Measurements from ENCODE around the gene CATSPERZ. TPM values are rescaled to one million over a fixed set of nuclear protein-coding genes. Genes with fewer than 3 reads are reported as not detected.
A peak's percentile ranks its signal among the peaks of the same experiment; 100 is the strongest.

Gene CATSPERZ
- total and polyA plus RNA-seq, 9 of the 15 experiments (the other 6 are each of a cell fraction or from before 2014, with no cell fraction given), result 0.86 to 8.5 (median 3.5) TPM

GRCh38 chr11:64276653-64277431 is 23.3 kb upstream of the CATSPERZ start:
- no peak for DNase-seq (ENCODE audit: extremely low read depth in 1 of 4, low spot score in 3 of 4)
- intact Hi-C loops (cut with micrococcal nuclease) (no loop called here), in situ Hi-C loops (cut with MboI) (no loop called here)
- no peak overlapping the region for H3K4me2 ChIP-seq (ENCODE audit: insufficient read depth, low read length)
- WGBS (ENCODE audit: insufficient coverage, low coverage, missing lambda C conversion rate), result 86% methylated on average over 17 of the region's 17 CpGs
- BruUV-seq (replicated peaks), result no TSS peak
- no peaks in the 10 kb centered on the region for H3K27me3 ChIP-seq (ENCODE audit: control insufficient read depth in 2 of 2, insufficient read depth in 2 of 2, low read length in 2 of 2)
- H3K27ac ChIP-seq (ENCODE audit: extremely low read depth, low read depth, low read length), result no peak overlapping the region
- H3K9me1 ChIP-seq (ENCODE audit: control insufficient read depth, insufficient read depth, low read length), result no peaks in the 10 kb centered on the region
- peaks cover 31% of the 10 kb centered on the region; the same call in 2 of the 3 replicates for H3K36me3 ChIP-seq (ENCODE audit: control insufficient read depth, insufficient read depth, low read length)
- peaks cover 27% of the 10 kb centered on the region for H3K79me2 ChIP-seq (ENCODE audit: control insufficient read depth, insufficient read depth, low read length)
- ATAC-seq, result no peak
- no peak overlapping the region for H3K4me3 ChIP-seq
- no peaks in the 10 kb centered on the region for H3K9me3 ChIP-seq (replicated peaks; ENCODE audit: control insufficient read depth, insufficient read depth, low read depth, low read length)
- no peak overlapping the region for H2AFZ ChIP-seq (ENCODE audit: low read depth, low read length)
- ChIA-PET CTCF (ENCODE audit: low intra/inter-chr PET ratio) (interaction anchor here (0.5 kb wide), 1 partner anchor 78 kb away, joined by 3 read pairs; no protein-coding TSS in a partner anchor), POLR2A (interaction anchor here (0.6 to 1.0 kb wide), 3 partner anchors 9 to 600 kb away, joined by 3 read pairs; no protein-coding TSS in a partner anchor)
- H3K9ac ChIP-seq (ENCODE audit: insufficient read depth in 1 of 2, low read depth in 2 of 2, low read length in 2 of 2), result peak overlapping the region in 1 of 2 experiments; percentile 78; a peak in 2 of 4 replicates
- TF ChIP-seq ZFP36 (IDR thresholded peaks at IDR 0.05; ENCODE audit: low read depth, low read length, partially characterized antibody), result no peak
- TF ChIP-seq, protein P1, sequence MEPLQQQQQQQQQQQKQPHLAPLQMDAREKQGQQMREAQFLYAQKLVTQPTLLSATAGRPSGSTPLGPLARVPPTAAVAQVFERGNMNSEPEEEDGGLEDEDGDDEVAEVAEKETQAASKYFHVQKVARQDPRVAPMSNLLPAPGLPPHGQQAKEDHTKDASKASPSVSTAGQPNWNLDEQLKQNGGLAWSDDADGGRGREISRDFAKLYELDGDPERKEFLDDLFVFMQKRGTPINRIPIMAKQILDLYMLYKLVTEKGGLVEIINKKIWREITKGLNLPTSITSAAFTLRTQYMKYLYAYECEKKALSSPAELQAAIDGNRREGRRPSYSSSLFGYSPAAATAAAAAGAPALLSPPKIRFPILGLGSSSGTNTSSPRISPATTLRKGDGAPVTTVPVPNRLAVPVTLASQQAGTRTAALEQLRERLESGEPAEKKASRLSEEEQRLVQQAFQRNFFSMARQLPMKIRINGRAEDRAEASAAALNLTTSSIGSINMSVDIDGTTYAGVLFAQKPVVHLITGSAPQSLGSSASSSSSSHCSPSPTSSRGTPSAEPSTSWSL (CRISPR knock-in tag; IDR thresholded peaks at IDR 0.05; ENCODE audit: borderline replicate concordance), result no peak
- no peak for TF ChIP-seq SNRNP70 (optimal IDR thresholded peaks at IDR 0.05; ENCODE audit: low read depth, low read length)
- no peak for TF ChIP-seq THRAP3 (IDR thresholded peaks at IDR 0.05; ENCODE audit: borderline replicate concordance)
- no peak for TF ChIP-seq CTCF (IDR thresholded peaks at IDR 0.05 in 2 of 3, conservative IDR thresholded peaks at IDR 0.05 in 1 of 3; ENCODE audit: insufficient read depth in 2 of 3, low read depth in 1 of 3, low read length in 3 of 3)
- TF ChIP-seq PTBP1 (IDR thresholded peaks at IDR 0.05; ENCODE audit: low read depth, low read length), result no peak
- TF ChIP-seq ZNF583 (CRISPR knock-in tag; IDR thresholded peaks at IDR 0.05), result no peak
- TF ChIP-seq KHSRP (IDR thresholded peaks at IDR 0.05), result no peak
- TF ChIP-seq ZFPM2 (CRISPR knock-in tag; IDR thresholded peaks at IDR 0.05), result no peak
- TF ChIP-seq CBX2 (IDR thresholded peaks at IDR 0.05; ENCODE audit: insufficient read depth, low read length, poor library complexity, severe bottlenecking), result no peak
- H4K20me1 ChIP-seq (replicated peaks; ENCODE audit: control insufficient read depth, insufficient read depth, low read length), result no peaks in the 10 kb centered on the region
- H3K4me1 ChIP-seq (replicated peaks in 1 of 2; ENCODE audit: control insufficient read depth in 2 of 2, insufficient read depth in 2 of 2, low read length in 2 of 2), result peaks cover 15 to 37% of the 10 kb centered on the region in 2 experiments
- FAIRE-seq, result no peak
